H1 (cell line): ENCODE measurements around the gene FLNC. TPM values are rescaled to one million over a fixed set of nuclear protein-coding genes. Genes with fewer than 3 reads are reported as not detected.

Experiments
- CREB1 ChIP-seq: IDR thresholded peaks from 2 replicates; pipeline ENCODE4 v1.6.1; 2012; ENCODE audit warnings: inconsistent platforms
- GABPA ChIP-seq: IDR thresholded peaks from 2 replicates; pipeline ENCODE4 v1.6.1; 2011; ENCODE audit warnings: mild to moderate bottlenecking, low read length, moderate library complexity, borderline replicate concordance; ENCODE audit not compliant: insufficient read depth
- JUN ChIP-seq: IDR thresholded peaks from 2 replicates; pipeline ENCODE4 v1.6.1; 2011; ENCODE audit warnings: low read depth, mild to moderate bottlenecking, improper control_type of control experiment, low read length
- JUND ChIP-seq: IDR thresholded peaks from 2 replicates; pipeline ENCODE4 v1.6.1; 2011; ENCODE audit warnings: mild to moderate bottlenecking, improper control_type of control experiment, low read length
- KDM1A ChIP-seq: fragments of 200-600, 300-600 bp; sonication (generic); IDR thresholded peaks from 2 replicates; pipeline ENCODE4 v1.7.1; 2016; ENCODE audit warnings: mild to moderate bottlenecking, low read length, borderline replicate concordance
- RXRA ChIP-seq: IDR thresholded peaks from 2 replicates; pipeline ENCODE4 v1.6.1; 2011; ENCODE audit warnings: low read depth, mild to moderate bottlenecking, low read length, moderate library complexity; ENCODE audit not compliant: insufficient read depth
- SIX5 ChIP-seq: IDR thresholded peaks from 2 replicates; pipeline ENCODE4 v1.6.1; 2011; ENCODE audit warnings: mild to moderate bottlenecking, low read depth, low read length
- polyA plus RNA-seq, 7 experiments: library from polyadenylated mRNA; depleted of rRNA in 3 of 7; stranded (reverse) in 5 of 7; unstranded in 2 of 7; fragments of >200 nt in 5 of 7; fragments of 200-250 nt in 2 of 7; gene quantifications; 1 replicate in 5 of 7; 2 replicates in 1 of 7; 4 replicates in 1 of 7; pipeline versions ENCODE4 v1.2.1 to v1.2.3, GENCODE V29; 2011 to 2013; ENCODE audit warnings: missing spikeins in 2 of 7, mixed read lengths in 2 of 7
- total RNA-seq: library from RNA; stranded (reverse); fragmentation: NEBNext Ultra II Directional; extraction: Animal tissue kit (Norgen Biotek cat#: 25700); gene quantifications from 2 replicates; pipeline ENCODE4 v1.2.1, GENCODE V29; 2021

The FLNC gene
- total and polyA plus RNA-seq, 2 of the 8 experiments (the other 6 are each of a cell fraction or from before 2014, with no cell fraction given), result 1.9 to 10.7 TPM

DNA sequence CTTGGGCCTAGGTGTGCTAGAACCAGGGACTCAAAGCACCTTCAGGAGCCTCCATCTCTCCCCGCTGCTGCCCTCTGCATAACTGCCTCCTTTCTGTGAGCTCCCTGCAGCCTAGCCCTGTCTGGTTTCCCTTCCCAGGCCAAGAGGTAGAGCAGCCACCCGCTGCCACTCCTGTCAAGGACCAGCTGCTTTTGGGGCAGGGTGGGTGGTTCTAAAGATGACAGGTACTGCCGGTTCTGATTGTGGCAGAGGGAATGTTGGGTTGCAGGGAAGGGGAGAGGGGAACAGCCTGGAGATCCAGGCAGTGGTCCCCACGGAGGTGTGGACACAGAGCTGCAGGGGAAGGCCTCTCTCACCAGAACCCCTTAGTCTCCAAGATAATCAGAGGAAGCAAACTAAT lies 3.7 kb upstream of the FLNC start (continued):
- no peak for TF ChIP-seq RXRA
- no peak for TF ChIP-seq GABPA
- TF ChIP-seq JUN, result no peak
- TF ChIP-seq CREB1, result no peak
- no peak for TF ChIP-seq SIX5
- no peak for TF ChIP-seq KDM1A
- TF ChIP-seq JUND, result no peak
